Vagina (tissue), 2 donors: ENCODE measurements around the gene DNAJC11.

Source experiments
- CTCF ChIP-seq, 3 experiments: fragments of 450-650 bp in 2 of 3; fragments of 200-600 bp in 1 of 3; sonication (generic) in 1 of 3; IDR thresholded peaks; one replicate each; pipeline ENCODE4 v1.5.1; 2017 to 2019; ENCODE audit warnings: antibody characterized with exemption in 3 of 3, mild to moderate bottlenecking in 2 of 3, moderate library complexity in 2 of 3
- POLR2A ChIP-seq, 2 donors: fragments of 450-650 bp; IDR thresholded peaks; one replicate each; pipeline ENCODE4 v1.6.1; 2017; ENCODE audit warnings: antibody characterized with exemption in 2 of 2, mild to moderate bottlenecking in 2 of 2, moderate library complexity in 2 of 2
- POLR2AphosphoS5 ChIP-seq, 2 donors: sonication (generic); formaldehyde crosslinking; IDR thresholded peaks; one replicate each; pipeline ENCODE4 v1.9.0; 2017; ENCODE audit warnings: antibody characterized with exemption in 2 of 2, mild to moderate bottlenecking in 2 of 2, low read depth in 1 of 2; ENCODE audit not compliant: insufficient read depth in 1 of 2

GRCh38 chr1:6619045-6619444 is 82.6 kb downstream of the DNAJC11 start:
- TF ChIP-seq CTCF (IDR thresholded peaks at IDR 0.05) (no peak), POLR2A (IDR thresholded peaks at IDR 0.05) (no peak), POLR2AphosphoS5 (IDR thresholded peaks at IDR 0.05; ENCODE audit: insufficient read depth in 1 of 2, low read depth in 1 of 2) (no peak)
